ENCODE data around the gene ABI3.

DNA sequence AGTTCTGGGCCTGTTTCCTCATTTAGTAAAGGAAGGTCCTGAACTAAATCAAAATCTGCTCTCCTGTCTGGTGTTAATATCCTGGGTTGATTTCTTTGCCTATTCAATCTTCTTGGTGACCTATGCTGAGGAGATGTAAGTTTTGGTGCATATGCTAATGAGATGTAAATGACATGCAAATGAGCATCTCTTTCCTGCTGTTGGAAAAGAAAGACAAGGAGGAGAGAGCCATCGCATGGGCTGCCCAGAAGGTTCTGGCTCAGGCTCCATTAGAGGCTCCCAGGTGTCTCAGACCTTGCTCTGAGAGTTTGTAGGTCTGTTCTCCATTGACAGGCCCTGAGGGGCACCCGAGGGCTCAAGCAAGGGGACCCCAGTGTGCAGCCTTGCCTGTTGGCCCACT, 3.3 kb downstream of the ABI3 start:
- TF ChIP-seq, protein P1, sequence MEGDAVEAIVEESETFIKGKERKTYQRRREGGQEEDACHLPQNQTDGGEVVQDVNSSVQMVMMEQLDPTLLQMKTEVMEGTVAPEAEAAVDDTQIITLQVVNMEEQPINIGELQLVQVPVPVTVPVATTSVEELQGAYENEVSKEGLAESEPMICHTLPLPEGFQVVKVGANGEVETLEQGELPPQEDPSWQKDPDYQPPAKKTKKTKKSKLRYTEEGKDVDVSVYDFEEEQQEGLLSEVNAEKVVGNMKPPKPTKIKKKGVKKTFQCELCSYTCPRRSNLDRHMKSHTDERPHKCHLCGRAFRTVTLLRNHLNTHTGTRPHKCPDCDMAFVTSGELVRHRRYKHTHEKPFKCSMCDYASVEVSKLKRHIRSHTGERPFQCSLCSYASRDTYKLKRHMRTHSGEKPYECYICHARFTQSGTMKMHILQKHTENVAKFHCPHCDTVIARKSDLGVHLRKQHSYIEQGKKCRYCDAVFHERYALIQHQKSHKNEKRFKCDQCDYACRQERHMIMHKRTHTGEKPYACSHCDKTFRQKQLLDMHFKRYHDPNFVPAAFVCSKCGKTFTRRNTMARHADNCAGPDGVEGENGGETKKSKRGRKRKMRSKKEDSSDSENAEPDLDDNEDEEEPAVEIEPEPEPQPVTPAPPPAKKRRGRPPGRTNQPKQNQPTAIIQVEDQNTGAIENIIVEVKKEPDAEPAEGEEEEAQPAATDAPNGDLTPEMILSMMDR (IDR thresholded peaks at IDR 0.05; ENCODE audit: low read length), result no peak
- TF ChIP-seq EZH2 (optimal IDR thresholded peaks at IDR 0.05; ENCODE audit: low read depth, low read length), result no peak
